ENCODE data around the gene ENPP5. TPM values are rescaled to one million over a fixed set of nuclear protein-coding genes. Genes with fewer than 3 reads are reported as not detected.
A peak's percentile ranks its signal among the peaks of the same experiment; 100 is the strongest.

Gene ENPP5
- polyA plus RNA-seq (2013, experiment 1 of 2), result 3.6 TPM
- polyA plus RNA-seq (2013, experiment 2 of 2), result 3.3 TPM

- Histone ChIP-seq H3K4me3 (ENCODE audit: low read length in 2 of 2) (peak within 1 kb of the TSS; percentile 42 to 88), H2BK5ac (ENCODE audit: low read length) (no peak within 1 kb of the TSS), H3K27me3 (ENCODE audit: control insufficient read depth in 3 of 3, insufficient read depth in 3 of 3, low read depth in 1 of 3, low read length in 3 of 3) (peaks cover 0 to 32% (median 0%) of the 10 kb centered on the region in 3 experiments), H3K18ac (ENCODE audit: low read length) (peak within 1 kb of the TSS; percentile 55), H3K4me2 (ENCODE audit: insufficient read depth, low read length, poor library complexity, severe bottlenecking) (peak within 1 kb of the TSS; percentile 96), H3K9ac (ENCODE audit: low read depth, low read length, poor library complexity) (peak within 1 kb of the TSS; percentile 68), H3K79me1 (ENCODE audit: low read depth, low read length) (no peaks in the 10 kb centered on the region), H3K36me3 (replicated peaks in 1 of 2; ENCODE audit: control insufficient read depth in 2 of 2, insufficient read depth in 2 of 2, low read length in 2 of 2) (no peaks in the 10 kb centered on the region), H4K91ac (ENCODE audit: low read depth, low read length, poor library complexity) (no peak within 1 kb of the TSS), H3K4ac (ENCODE audit: low read length) (no peak within 1 kb of the TSS), H3K4me1 (ENCODE audit: control insufficient read depth in 2 of 2, insufficient read depth in 1 of 2, low read depth in 1 of 2, low read length in 2 of 2) (peaks cover 0 to 3% of the 10 kb centered on the region in 2 donors), H3K27ac (replicated peaks; ENCODE audit: low read length) (no peak within 1 kb of the TSS), H2AK5ac (ENCODE audit: low read depth, low read length) (no peak within 1 kb of the TSS), H2AFZ (ENCODE audit: low read length) (peak within 1 kb of the TSS; percentile 94), H3K9me3 (replicated peaks in 1 of 2; ENCODE audit: control insufficient read depth in 2 of 2, insufficient read depth in 1 of 2, low read depth in 1 of 2, low read length in 2 of 2) (no peaks in the 10 kb centered on the region), H4K8ac (ENCODE audit: low read depth, low read length) (no peak within 1 kb of the TSS), H3K23ac (ENCODE audit: low read depth, low read length, poor library complexity) (peak within 1 kb of the TSS; percentile 52), H2BK120ac (ENCODE audit: low read depth, low read length) (no peak within 1 kb of the TSS), H3K14ac (ENCODE audit: low read length) (no peak within 1 kb of the TSS), H2BK15ac (ENCODE audit: low read length) (no peak within 1 kb of the TSS), H2BK12ac (ENCODE audit: low read length) (no peak within 1 kb of the TSS)
- DNase-seq (ENCODE audit: low spot score), result peak; percentile 76
- no CpG with 5 or more reads among the region's 49 CpGs for WGBS, 2 donors (ENCODE audit: extremely low coverage in 2 of 2, insufficient read length in 2 of 2, insufficient replicate concordance in 1 of 2)
Observed at GRCh38 chr6:46170357-46171289, at the start of gene ENPP5. TSS of gene ENPP5 (minus strand) at chr6:46170980. CDS start at chr6:46168262, 2,718 bp downstream.

DNA sequence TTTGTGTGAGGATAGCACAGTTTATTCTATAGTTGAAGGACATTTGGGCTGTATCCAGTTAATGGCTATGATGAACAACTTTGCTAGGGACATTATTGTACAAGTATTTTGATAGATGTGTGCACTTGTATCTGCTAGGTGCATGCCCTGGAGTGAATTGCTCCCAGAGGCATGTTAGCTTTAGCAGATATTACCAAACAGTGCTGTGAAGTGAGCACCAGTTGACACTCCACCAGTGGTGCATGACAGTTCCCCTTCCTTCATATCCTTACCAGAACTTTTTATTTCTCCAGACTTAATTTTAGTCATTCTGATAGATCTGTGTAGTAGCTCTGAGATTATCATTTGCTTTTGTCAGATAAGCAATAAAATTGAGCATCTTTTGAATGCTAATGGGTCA is 48.9 kb upstream of the ENPP5 start:
- DNase-seq (ENCODE audit: low spot score), result no peak
- Histone ChIP-seq H3K18ac (ENCODE audit: low read length) (no peak overlapping the region), H2BK120ac (ENCODE audit: low read depth, low read length) (no peak overlapping the region), H3K23ac (ENCODE audit: low read depth, low read length, poor library complexity) (no peak overlapping the region), H3K79me1 (ENCODE audit: low read depth, low read length) (no peaks in the 10 kb centered on the region), H3K14ac (ENCODE audit: low read length) (no peak overlapping the region), H2BK5ac (ENCODE audit: low read length) (no peak overlapping the region), H3K9me3 (replicated peaks in 1 of 2; ENCODE audit: control insufficient read depth in 2 of 2, insufficient read depth in 1 of 2, low read depth in 1 of 2, low read length in 2 of 2) (no peaks in the 10 kb centered on the region), H3K4me3 (ENCODE audit: low read length in 2 of 2) (no peak overlapping the region), H3K27me3 (ENCODE audit: control insufficient read depth in 3 of 3, insufficient read depth in 3 of 3, low read depth in 1 of 3, low read length in 3 of 3) (peaks cover 0 to 2% (median 0%) of the 10 kb centered on the region in 3 experiments), H3K4me2 (ENCODE audit: insufficient read depth, low read length, poor library complexity, severe bottlenecking) (no peak overlapping the region), H3K4me1 (ENCODE audit: control insufficient read depth in 2 of 2, insufficient read depth in 1 of 2, low read depth in 1 of 2, low read length in 2 of 2) (no peaks in the 10 kb centered on the region), H2AFZ (ENCODE audit: low read length) (no peak overlapping the region), H3K9ac (ENCODE audit: low read depth, low read length, poor library complexity) (no peak overlapping the region), H4K8ac (ENCODE audit: low read depth, low read length) (no peak overlapping the region), H3K27ac (replicated peaks; ENCODE audit: low read length) (no peak overlapping the region), H2BK15ac (ENCODE audit: low read length) (no peak overlapping the region), H3K4ac (ENCODE audit: low read length) (no peak overlapping the region), H4K91ac (ENCODE audit: low read depth, low read length, poor library complexity) (no peak overlapping the region), H2BK12ac (ENCODE audit: low read length) (no peak overlapping the region), H2AK5ac (ENCODE audit: low read depth, low read length) (no peak overlapping the region), H3K36me3 (replicated peaks in 1 of 2; ENCODE audit: control insufficient read depth in 2 of 2, insufficient read depth in 2 of 2, low read length in 2 of 2) (no peaks in the 10 kb centered on the region)

DNA sequence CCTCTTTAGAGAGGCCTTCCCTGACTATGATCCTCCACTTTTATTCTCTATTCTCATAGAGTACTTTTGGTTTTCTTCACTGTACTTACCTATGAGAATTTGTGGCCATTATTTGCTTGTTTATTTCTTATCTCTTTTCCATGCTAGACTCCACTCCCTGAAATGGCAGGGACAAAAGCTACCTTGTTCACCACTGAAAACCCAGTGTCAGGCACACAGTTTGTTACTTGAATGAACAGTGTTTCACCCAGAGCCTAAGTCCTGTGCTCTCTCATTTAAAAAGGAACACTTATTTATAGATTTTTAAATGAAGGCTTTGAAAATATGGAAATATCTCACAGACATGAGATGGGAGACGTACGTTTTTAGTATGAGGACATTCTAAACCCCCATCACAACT is 47.7 kb upstream of the ENPP5 start:
- no peak overlapping the region for H2AFZ ChIP-seq (ENCODE audit: low read length)
- H2BK12ac ChIP-seq (ENCODE audit: low read length), result no peak overlapping the region
- no peak overlapping the region for H2BK120ac ChIP-seq (ENCODE audit: low read depth, low read length)
- no peak overlapping the region for H3K4ac ChIP-seq (ENCODE audit: low read length)
- H3K9ac ChIP-seq (ENCODE audit: low read depth, low read length, poor library complexity), result no peak overlapping the region
- no peak overlapping the region for H3K14ac ChIP-seq (ENCODE audit: low read length)
- H3K4me2 ChIP-seq (ENCODE audit: insufficient read depth, low read length, poor library complexity, severe bottlenecking), result no peak overlapping the region
- no peak overlapping the region for H4K91ac ChIP-seq (ENCODE audit: low read depth, low read length, poor library complexity)
- no peak overlapping the region for H3K27ac ChIP-seq (replicated peaks; ENCODE audit: low read length)
- H3K36me3 ChIP-seq (replicated peaks in 1 of 2; ENCODE audit: control insufficient read depth in 2 of 2, insufficient read depth in 2 of 2, low read length in 2 of 2), result no peaks in the 10 kb centered on the region
- H4K8ac ChIP-seq (ENCODE audit: low read depth, low read length), result no peak overlapping the region
- no CpG with 5 or more reads among the region's 2 CpGs for WGBS, 2 donors (ENCODE audit: extremely low coverage in 2 of 2, insufficient read length in 2 of 2, insufficient replicate concordance in 1 of 2)
- no peak for DNase-seq (ENCODE audit: low spot score)
- H3K4me3 ChIP-seq (ENCODE audit: low read length in 2 of 2), result no peak overlapping the region
- H2BK15ac ChIP-seq (ENCODE audit: low read length), result no peak overlapping the region
- no peak overlapping the region for H2AK5ac ChIP-seq (ENCODE audit: low read depth, low read length)
- H3K18ac ChIP-seq (ENCODE audit: low read length), result no peak overlapping the region
- no peaks in the 10 kb centered on the region for H3K9me3 ChIP-seq (replicated peaks in 1 of 2; ENCODE audit: control insufficient read depth in 2 of 2, insufficient read depth in 1 of 2, low read depth in 1 of 2, low read length in 2 of 2)
- H3K23ac ChIP-seq (ENCODE audit: low read depth, low read length, poor library complexity), result no peak overlapping the region
- no peaks in the 10 kb centered on the region for H3K79me1 ChIP-seq (ENCODE audit: low read depth, low read length)
- no peak overlapping the region for H2BK5ac ChIP-seq (ENCODE audit: low read length)
- H3K27me3 ChIP-seq (ENCODE audit: control insufficient read depth in 3 of 3, insufficient read depth in 3 of 3, low read depth in 1 of 3, low read length in 3 of 3), result peaks cover 0 to 2% (median 0%) of the 10 kb centered on the region in 3 experiments
- no peaks in the 10 kb centered on the region for H3K4me1 ChIP-seq (ENCODE audit: control insufficient read depth in 2 of 2, insufficient read depth in 1 of 2, low read depth in 1 of 2, low read length in 2 of 2)

GRCh38 chr6:46217671-46218131 is 46.9 kb upstream of the ENPP5 start:
- H2BK5ac ChIP-seq (ENCODE audit: low read length), result no peak overlapping the region
- no peaks in the 10 kb centered on the region for H3K27me3 ChIP-seq (ENCODE audit: control insufficient read depth in 3 of 3, insufficient read depth in 3 of 3, low read depth in 1 of 3, low read length in 3 of 3)
- no peak overlapping the region for H2BK120ac ChIP-seq (ENCODE audit: low read depth, low read length)
- H3K4me1 ChIP-seq (ENCODE audit: control insufficient read depth in 2 of 2, insufficient read depth in 1 of 2, low read depth in 1 of 2, low read length in 2 of 2), result no peaks in the 10 kb centered on the region
- no peak overlapping the region for H3K14ac ChIP-seq (ENCODE audit: low read length)
- H2BK15ac ChIP-seq (ENCODE audit: low read length), result no peak overlapping the region
- H2BK12ac ChIP-seq (ENCODE audit: low read length), result no peak overlapping the region
- no peak overlapping the region for H3K9ac ChIP-seq (ENCODE audit: low read depth, low read length, poor library complexity)
- H3K4me2 ChIP-seq (ENCODE audit: insufficient read depth, low read length, poor library complexity, severe bottlenecking), result no peak overlapping the region
- no peak overlapping the region for H3K4ac ChIP-seq (ENCODE audit: low read length)
- no peaks in the 10 kb centered on the region for H3K9me3 ChIP-seq (replicated peaks in 1 of 2; ENCODE audit: control insufficient read depth in 2 of 2, insufficient read depth in 1 of 2, low read depth in 1 of 2, low read length in 2 of 2)
- no peak overlapping the region for H4K8ac ChIP-seq (ENCODE audit: low read depth, low read length)
- no peaks in the 10 kb centered on the region for H3K79me1 ChIP-seq (ENCODE audit: low read depth, low read length)
- no peak overlapping the region for H2AFZ ChIP-seq (ENCODE audit: low read length)
- DNase-seq (ENCODE audit: low spot score), result no peak
- H4K91ac ChIP-seq (ENCODE audit: low read depth, low read length, poor library complexity), result no peak overlapping the region
- no peak overlapping the region for H3K18ac ChIP-seq (ENCODE audit: low read length)
- WGBS, 2 donors (ENCODE audit: extremely low coverage in 2 of 2, insufficient read length in 2 of 2, insufficient replicate concordance in 1 of 2), result no CpG with 5 or more reads among the region's 5 CpGs
- no peak overlapping the region for H3K23ac ChIP-seq (ENCODE audit: low read depth, low read length, poor library complexity)
- H3K27ac ChIP-seq (replicated peaks; ENCODE audit: low read length), result no peak overlapping the region
- H2AK5ac ChIP-seq (ENCODE audit: low read depth, low read length), result no peak overlapping the region
- no peaks in the 10 kb centered on the region for H3K36me3 ChIP-seq (replicated peaks in 1 of 2; ENCODE audit: control insufficient read depth in 2 of 2, insufficient read depth in 2 of 2, low read length in 2 of 2)
- no peak overlapping the region for H3K4me3 ChIP-seq (ENCODE audit: low read length in 2 of 2)

Data from neuronal stem cell (in vitro differentiated cells).